AML-193 (cell line): ENCODE results near the gene PHYHIPL.
"Not testable (repeated sequence)": the region's sequence is repeated elsewhere in the genome, so short reads cannot be mapped to it uniquely, and the experiment has no call there.

ENCODE experiments used
- DNase-seq, 2 experiments: peaks; one replicate each; lab custom pipeline; 2025; lab: John Stamatoyannopoulos, UW

Gene PHYHIPL

DNA sequence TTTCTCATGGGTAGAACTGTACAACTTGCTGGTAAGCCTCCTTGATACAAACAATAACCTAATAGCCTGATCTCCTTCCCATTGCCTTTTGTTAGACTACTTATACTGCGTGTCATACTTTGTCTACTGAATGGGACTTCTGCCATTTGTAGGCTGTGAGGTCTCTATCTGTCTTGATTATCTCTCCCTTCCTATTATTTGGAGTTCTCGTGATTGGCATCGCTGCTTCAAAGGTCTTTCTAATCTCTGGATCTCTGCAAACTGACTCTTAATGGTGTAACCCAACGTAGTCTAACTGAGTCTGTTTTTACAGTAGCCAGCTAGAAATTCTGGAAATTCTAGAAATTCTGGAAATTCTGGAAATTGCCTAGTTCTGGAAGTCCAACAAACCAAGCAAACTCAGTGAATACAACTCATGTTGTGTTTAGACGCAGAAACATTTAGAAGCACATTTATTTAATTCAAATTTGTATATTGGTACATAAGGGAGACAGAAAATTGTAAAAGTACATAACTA, 29.8 kb downstream of the PHYHIPL start:
- DNase-seq, result no peak

DNA sequence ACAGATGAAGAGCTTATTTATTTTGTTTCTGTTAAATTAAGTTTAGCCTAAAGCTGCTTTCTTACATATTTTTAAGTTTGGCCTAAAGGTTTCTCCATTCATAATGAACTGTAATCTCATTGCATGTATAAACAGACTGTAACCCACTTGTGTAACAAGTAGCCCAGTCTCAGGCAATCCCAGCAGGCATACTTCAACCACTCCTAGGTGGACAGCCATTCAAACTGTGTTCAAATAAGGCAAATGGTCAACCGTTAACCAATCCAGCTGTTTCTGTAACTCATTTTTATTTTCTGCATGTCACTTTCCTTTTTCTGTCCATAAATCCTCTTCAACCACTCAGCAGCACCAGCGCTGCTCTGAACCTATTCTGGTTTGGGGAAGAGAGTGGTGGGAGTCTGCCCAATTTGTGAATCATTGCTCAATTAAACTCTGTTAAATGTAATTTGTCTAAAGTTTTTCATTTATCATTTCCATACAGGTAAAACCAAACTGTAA, 35.9 kb downstream of the PHYHIPL start:
- DNase-seq, result no peak

DNA sequence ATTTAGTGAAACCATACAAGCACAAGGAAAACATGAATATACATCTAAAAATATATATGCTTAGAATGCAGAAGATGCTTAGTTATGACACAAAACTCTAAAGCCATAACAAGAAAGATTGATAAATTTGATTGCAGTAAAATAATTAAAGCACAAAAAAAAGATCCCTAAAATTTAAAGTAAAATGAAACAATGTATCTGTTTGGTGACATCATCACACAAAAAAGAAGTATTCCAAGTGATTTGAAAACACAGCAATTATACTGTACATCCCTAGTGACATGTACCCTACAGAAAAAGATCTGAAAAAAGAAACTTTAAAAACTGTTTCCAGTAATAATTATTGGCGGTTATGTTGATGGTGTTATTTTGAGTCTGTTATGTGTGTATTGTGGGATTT, 37.7 kb downstream of the PHYHIPL start:
- DNase-seq, result no peak

DNA sequence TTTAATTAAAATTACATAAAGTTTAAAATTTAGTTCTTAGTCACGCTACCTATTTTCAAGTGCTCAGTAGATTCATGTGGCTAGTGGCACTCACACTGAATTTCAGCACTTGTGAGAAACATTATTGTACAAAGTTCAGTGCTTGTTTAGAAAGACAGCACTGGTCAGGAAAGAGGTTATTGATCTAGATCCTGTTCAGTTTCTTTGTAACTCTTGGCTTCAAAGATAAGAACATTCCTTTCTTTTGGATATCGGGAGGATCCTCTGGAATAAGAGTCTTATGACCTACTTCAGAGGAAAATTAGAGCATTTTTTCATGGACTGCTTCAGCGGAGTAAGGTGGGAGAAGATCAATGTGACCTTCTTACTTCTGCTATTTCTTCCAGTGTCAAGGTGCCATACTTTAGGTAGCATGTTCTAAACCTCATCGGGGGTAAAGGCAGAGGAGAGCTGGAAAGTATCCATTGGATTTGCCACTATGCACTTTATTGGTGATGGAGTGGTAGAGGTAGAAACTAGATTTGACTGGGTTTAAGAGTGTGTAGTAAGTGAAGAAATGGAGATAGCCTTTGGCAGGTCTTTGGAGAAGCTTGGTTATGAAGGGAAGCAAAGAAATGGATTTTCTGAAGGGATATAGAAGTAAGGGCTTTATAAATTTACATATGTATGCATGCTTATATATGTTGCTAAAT, 39.9 kb downstream of the PHYHIPL start:
- DNase-seq, result no peak

DNA sequence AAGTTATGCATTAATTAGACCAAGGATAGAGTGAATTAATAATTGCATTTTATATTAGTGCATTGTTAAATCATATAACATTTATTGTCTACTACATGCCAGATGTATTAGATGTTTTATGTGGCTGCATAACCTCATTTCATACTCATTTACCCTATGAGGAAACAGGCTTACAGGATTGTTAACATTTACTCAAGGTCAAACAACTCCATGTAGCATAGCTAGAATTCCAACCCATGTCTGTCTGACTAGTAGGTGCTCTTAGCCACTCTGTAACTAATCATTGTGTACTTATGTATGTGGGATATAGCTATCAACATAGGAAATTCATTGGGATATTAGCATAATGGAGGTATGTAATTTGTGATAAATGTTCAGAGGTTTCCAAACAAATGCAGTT, 46.3 kb downstream of the PHYHIPL start:
- no peak for DNase-seq

DNA sequence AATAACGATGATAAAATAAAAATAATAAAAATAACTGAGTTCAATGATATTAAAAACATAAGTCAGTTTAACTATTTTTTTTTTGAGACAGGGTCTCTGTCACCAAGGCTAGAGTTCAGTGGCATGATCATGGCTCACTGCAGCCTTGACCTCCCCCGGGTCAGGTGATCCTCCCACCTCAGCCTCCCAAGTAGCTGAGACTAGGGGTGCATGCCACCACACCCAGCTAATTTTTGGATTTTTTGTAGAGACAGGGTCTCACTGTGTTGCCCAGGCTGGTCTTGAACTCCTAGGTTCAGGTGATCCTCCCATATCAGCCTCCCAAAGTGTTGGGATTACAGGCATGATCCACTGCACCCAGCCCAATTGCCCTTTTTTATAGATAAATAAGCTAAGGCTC, 47.2 kb downstream of the PHYHIPL start:
- DNase-seq, result not testable (repeated sequence)

DNA sequence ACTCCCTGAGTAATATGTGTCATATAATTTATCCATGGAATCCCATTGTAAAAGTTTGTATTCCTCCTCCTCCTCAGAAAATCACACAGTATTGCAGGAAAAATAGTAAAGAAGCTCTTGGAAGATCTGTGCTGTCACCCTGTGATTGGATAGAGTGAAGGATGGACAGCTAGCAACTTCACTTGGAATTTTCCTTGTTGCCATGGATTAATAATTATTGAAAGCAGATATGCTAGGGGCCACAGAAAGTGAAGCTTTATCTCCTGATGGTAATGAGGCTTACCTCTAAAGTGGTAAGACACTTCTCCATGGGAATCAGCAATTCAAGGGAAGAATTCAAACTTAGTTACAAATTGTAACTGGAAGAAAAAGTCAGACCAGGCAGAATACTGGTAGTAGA, 48.8 kb downstream of the PHYHIPL start:
- DNase-seq, result no peak

DNA sequence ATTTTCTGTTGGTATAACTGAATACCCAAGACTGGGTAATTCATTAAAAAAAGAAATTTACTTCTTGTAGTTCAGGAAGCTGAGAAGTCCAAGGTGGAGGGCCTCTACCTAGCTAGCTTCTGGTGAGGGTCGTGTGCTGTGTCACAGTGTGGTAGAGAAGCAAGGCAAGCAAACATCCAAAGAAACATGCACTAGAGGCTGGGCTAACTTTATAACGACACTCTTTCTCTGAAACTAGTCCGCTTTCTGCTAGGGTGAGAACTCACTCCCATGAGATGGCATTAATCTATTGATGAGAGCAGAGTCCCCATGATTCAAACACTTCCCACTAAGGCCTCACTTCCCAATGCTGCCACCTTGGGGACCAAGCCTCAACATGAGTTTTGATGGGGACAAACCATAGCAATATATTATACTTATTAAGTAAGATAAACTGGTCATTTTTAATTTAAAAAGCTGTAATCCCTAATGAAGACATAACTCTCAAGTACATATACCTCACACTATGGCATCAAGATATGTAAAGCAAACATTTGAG, 50.8 kb downstream of the PHYHIPL start:
- no peak for DNase-seq

DNA sequence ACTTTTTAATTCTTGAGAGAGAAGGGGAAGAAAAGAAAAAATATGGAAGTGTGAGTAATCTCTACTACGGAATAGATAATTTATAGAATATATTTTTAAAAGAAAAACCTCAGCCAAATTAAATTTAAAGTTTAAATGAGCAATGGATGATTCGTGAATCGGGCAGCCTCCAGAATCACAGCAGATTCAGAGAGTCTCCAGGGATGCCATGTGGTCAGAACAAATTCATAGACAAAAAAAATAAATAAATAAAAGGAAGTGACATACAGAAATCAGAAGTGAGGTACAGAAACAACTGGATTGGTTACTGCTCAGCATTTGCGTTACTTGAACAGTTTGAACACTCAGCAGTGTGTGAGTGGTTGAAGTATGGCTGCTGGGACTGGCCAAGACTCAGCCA, 53.0 kb downstream of the PHYHIPL start:
- no peak for DNase-seq

DNA sequence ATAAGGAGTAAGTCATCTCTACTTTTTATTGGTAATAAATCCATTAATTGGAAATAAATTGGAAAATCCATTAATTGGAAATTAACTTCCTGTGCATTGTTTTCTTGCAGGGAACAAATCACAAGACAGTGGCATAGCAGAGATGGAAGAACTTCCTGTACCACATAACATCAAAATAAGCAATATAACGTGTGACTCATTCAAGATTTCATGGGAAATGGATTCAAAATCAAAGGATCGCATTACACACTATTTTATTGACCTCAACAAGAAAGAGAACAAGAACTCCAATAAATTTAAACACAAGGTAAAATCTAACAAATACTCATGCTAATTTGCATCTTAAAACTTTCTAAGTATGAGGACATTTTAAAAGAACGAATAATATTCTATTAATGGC, 57.8 kb downstream of the PHYHIPL start:
- DNase-seq, result no peak

DNA sequence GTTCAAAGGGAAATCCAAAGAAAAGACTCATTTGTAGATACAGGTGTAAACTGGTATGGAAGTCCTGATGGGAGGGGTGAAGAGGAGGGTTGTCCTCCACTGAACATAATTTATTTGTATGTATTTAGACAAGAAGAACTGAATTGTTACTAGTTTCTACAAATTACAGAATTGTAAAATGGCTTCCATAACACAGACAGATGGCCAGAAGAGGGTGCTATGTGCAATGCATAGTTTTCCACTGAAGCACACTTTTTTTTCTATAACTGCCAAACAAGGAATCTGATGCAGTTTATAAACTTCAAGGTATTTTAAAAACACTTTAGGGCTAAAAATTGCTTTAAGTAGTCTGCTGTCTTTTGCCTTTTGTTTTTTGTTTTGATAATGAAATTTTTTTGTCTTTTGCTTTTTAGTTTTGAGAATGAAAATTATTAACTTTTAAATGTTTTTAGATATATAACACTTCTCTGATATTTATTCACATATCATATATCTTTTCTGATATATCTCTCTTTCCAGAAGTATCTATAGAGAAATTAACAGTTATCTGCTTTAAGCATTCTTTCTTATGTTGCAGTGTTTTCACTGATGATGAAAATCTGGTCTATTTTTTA, 58.5 kb downstream of the PHYHIPL start:
- DNase-seq, result peak; percentile 32 to 53

DNA sequence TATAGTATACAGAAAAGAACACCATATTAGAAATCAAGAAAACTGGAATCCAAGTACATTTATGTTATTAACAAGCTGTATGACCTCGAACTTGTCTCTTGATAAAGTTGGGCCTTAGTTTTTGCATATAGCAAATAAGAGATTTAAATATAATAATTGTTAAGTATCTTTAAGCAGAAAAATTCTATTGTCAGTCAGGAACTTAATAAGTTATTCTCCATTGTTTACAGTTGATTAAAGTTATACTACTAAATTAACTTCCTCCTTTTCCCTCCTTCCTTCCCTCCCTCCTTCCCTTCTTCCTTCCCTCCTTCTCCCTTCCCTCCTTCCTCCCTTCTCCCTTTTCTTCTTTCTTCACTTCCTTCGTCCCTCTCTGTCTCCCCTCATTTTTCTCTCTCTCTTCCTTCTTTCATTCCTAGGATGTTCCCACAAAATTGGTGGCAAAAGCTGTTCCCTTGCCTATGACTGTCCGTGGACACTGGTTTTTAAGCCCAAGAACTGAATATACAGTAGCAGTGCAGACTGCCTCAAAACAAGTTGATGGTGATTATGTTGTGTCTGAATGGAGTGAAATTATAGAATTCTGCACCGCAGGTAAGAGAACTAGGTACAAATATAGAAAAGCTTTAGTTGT, 59.7 kb downstream of the PHYHIPL start:
- no peak for DNase-seq

DNA sequence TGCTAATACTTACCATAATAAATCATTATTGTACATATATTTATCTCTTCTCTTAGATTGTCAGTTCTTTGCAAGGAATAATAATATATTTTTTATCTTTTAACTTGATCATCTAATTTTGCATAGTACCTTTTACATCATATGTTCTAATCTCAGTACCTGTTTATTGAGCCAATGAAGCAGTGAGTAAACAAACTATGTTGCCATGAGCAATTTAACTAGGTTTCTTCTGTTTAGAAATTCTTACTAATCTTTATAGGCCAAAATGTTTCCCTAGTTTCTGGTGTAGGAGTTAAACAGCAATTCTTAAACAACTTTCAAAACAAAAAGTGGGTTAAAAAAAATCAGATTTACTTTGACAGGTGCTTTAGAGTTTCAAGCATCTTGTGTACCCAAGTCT, 61.3 kb downstream of the PHYHIPL start:
- no peak for DNase-seq

DNA sequence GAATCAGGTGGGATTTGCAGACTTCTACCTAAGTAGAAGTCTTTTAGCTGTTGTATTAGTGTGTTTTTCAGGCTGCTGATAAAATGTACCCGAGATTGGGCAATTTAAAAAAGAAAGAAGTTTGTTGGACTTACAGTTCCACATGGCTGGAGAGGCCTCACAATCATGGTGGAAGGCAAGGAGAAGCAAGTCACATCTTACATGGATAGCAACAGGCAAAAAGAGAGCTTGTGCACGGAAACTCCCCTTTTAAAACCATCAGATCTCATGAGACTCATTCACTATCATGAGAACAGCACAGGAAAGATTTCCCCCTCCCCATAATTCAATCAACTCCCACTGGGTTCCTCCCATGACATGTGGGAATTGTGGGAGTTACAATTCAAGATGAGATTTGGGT, 62.7 kb downstream of the PHYHIPL start:
- DNase-seq, result not testable (repeated sequence)

DNA sequence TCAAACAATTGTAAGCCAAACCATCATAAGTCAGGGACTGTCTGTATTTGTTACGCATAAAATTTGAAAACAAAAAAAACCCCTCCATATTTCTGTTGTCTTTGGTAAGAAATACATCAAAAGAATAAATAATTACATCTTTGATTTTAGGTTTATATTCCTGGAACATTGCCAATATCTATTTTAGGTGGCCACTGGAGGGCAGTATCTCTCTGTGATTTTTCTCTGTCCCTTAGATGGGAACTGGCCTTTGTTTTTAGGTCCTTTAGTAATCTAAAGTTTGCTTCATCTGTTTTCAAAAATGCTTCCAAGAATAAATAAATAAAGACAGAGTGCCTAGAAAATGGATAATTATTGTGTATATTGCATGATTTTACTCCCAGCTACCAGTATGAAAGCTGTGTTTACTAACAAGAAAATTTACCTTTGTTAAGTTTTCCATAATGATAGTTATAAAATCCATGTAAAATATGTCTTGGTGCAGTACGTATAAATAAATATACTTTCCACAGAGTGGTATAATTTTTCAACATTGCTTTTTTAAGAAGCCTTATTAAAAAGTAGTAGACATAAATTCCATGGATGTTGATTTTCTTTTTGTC, 64.2 kb downstream of the PHYHIPL start:
- peak; percentile 4 to 34 for DNase-seq

DNA sequence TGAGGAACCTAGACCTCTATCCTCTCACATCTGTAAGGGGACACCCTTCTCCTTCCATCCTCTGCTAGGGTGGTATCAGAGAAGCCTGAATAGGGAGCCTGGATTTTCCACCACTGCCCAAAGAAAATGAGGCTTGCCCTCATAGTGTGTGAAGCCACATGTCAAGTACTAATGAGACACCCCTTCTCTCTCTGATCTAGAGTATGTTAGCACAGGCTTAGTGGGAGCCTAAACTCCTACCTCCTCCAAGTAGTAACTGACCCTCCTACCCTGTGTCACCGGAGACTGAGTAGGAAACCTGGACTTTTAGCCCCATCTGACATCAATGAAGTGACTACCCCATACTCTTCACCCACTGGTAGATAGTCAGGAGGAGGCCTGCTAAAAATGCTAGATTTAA, 65.6 kb downstream of the PHYHIPL start:
- DNase-seq, result no peak

DNA sequence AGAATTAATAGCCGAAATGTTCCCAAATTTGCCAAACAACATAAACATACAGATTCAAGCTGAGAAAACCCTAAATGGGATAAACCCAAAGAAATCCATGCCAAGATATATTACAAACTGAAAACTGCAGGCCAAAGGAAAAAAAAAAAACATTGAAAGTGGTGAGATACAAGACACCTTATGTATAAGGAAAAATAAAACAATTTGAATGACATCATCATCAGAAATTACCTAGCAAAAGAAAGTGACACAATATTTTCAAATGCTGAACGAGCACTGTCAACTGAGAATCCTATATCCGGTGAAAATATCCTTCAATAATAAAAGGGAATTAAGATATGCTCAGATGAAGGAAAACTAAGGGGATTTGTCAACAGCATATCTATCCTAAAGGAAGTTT, 66.5 kb downstream of the PHYHIPL start:
- no peak for DNase-seq

DNA sequence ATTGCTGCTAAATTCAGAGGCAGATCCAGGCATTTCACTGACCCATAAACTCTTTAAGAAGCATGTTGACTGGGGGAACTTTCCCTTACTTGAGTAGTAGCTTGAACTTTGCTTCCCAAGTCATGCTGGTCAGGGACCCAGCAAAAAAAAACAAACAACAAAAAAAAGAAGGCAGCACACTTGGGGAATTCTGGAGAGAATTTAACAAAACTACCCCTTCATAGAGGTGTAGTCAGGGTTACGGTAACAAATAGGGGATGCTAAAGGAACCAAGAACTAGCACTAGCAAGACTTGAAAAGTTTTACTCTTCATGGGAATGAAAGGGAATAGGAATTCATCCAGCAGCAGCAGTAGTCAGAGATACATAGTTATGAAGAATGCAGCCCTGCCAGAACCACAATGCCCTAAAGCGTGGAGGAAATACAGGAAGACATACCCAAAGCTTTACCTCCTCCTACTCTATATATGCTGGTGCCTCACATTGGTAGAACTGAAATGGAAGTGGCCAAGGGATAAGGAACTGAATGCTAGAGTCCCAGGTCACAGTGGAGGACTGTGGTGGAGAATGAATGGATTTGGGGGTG, 67.3 kb downstream of the PHYHIPL start:
- no peak for DNase-seq

DNA sequence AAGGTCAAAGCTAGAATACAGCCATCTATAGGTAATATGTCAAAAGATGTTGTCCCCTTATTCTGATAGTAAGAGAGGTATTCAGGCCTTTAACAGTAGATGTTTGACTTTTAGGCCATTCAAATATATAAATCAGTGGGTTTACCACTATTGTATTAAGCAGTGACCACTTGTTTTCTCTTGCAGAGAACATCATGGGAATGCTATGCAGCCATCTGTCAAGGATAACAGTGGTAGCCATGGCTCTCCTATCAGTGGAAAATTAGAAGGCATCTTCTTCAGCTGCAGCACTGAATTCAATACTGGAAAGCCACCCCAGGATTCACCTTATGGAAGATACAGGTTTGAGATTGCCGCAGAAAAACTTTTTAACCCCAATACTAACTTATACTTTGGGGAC, 68.4 kb downstream of the PHYHIPL start:
- no peak for DNase-seq

DNA sequence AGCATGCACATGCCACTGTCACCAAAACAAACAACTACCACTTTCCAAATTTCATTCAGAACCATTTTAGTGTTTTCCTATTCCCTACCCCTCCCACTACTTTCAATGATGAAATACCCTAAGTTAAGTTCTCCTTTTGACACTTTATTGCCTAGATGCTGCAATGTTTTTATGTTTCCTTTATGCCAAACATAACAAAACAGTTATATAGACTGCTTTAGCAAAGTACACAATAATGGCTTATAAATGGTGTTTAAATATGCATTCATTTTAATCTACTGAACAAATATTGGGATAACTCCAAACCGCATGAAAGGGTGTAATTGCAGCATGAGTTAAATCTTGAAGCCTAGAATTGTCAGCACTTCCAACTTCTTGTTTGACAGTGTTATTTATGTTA, 69.2 kb downstream of the PHYHIPL start:
- DNase-seq, result no peak

DNA sequence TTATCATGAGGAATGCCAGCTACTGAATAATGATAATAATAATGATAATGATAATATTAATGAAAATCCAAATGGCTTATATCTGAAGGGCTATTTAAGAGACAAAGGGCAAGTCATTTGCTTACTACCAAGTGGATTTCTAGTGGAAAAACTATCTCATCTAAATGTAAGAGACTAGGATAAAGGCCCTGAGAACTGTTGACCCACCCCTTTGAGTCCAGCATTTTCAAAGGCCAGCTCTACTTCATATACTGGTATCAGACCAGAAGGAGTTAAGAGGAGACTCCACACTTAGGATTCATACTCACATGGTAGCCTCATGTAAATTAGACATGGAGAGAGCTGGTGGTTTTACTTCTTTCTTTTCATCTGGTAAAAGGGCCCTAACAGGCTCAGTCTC, 76.0 kb downstream of the PHYHIPL start:
- DNase-seq, result no peak

DNA sequence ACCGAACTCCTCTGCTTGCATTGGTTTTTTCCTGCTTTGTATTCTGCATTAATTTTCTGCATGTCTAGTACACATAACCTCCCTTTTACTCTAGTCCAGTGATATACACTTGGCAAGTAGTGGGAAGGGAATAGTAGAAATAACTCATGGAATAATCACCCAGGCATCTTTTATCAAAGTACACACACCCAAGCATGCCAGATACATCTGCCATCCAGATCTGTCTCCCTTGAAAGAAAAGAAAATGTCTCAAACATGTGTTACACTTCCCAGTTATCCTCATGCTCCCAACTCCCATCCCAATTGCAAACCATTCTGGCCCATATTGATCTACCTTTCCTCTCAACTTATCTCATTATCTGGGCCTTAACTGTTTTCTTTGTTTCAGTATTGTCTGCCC, 79.0 kb downstream of the PHYHIPL start:
- no peak for DNase-seq
